Epidermal melanocyte (primary cell): Measurements from ENCODE around the gene SALL4.
A peak's percentile ranks its signal among the peaks of the same experiment; 100 is the strongest.
"Not testable (repeated sequence)": the region's sequence is repeated elsewhere in the genome, so short reads cannot be mapped to it uniquely, and the experiment has no call there.

Source experiments
- DNase-seq: peaks from one replicate; pipeline ENCODE4 v3.0.0; 2011; ENCODE audit warnings: low spot score; ENCODE audit not compliant: insufficient read length

The SALL4 gene

GRCh38 chr20:51766994-51767866 is 35.1 kb downstream of the SALL4 start:
- DNase-seq: peak; percentile 42

DNA sequence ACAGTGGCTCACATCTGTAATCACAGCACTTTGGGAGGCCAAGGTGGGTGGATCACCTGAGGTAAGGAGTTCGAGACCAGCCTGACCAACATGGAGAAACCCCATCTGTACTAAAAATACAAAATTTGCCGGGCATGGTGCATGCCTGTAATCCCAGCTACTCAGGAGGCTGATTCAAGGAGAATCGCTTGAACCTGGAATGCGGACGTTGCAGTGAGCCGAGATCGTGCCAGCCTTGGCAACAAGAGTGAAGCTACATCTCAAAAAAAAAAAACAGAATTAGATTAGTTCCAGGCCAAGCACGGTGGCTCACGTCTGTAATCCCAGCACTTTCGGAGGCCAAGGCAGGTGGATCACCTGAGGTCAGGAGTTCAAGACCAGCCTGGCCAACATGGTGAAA is 36.9 kb downstream of the SALL4 start:
- DNase-seq: not testable (repeated sequence)

DNA sequence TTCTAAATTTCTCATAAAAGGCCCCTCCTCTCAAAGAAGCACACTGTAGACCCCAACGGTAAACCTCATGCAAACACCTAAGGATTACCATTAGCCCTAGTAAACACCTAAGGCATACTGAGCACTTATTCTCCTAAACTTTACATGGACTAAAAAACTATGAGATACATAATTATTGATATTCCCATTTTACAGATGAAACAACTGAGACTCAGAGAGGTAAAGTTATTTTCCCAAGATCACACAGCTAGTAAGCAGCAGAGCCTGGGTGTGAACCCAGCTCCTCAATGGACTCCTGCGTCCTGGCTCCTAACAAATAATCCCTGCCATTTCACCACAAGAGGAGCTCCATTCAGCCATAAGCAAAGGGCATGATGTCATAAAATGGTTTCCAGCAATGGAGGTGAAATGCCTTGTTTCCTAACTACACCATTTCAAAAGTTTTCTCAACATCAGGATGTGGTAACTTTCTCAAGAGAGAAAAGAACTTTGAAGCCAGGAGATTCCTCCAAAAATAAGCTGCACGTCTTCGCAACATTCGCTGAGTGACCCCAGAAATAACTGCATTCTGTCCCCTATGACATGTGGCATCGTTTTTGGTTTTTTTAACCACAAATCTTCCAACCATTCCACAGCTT is 38.2 kb downstream of the SALL4 start:
- no peak for DNase-seq

GRCh38 chr20:51760905-51761546 is 41.3 kb downstream of the SALL4 start:
- no peak for DNase-seq

DNA sequence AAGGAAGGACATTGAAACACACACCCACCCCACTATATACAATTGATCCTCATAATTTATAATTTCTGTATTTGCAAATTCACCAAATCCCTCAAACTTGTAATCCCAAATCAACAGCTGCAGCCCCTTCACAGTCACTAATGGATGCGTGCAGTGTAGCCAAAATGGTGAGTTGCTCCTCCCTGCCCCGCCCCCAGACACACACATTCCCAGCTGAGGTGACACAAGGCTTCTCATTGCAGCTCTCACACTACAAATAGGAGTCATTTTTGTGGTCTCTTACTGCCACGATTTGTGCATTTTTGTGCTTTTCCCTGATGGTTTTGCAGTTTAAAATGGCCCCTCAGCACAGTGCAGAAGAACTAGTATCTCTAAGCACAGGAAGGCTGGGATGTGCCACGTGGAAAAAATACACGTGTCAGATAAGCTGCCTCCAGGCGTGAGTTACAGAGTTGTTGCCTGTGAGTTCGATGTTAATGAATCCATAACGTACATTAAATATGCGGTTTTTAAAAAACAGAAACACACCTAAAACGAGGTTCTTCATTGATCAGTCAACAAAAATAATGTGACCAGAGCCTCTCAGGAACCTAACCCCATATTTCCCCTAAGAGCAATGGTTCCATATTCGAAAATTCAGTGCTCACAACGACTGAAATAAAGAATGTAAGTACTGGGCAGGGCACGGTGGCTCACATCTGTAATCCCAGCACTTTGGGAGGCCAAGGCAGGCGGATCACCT is 42.4 kb downstream of the SALL4 start:
- no peak for DNase-seq

DNA sequence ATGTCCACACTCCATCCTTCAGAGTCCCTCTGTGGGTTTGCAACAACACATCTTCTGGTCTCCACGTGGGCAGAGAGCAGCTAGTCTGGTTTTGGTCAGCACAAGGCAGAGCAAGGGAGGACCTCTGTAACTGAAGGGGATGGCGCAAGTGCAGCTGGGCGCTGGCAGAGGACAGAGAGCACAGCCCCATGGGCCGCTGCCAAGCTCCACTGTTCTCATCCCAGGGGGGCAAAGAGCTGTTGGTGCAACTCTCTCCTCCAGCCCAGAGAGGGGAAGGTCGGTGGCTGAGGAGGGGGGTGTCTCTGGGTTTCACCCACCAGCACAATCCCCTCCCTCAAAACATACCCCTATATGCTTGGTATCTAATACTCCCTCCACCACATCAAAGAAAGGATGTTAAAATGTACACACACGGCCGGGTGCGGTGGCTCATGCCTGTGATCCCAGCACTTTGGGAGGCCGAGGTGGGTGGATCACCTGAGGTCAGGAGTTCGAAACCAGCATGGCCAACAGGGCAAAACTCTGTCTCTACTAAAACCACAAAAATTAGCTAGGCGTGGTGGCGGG is 43.3 kb downstream of the SALL4 start:
- no peak for DNase-seq

- no peak for DNase-seq
Observed at GRCh38 chr20:51757226-51757625, 45.1 kb downstream of the SALL4 start.

- no peak for DNase-seq
Observed at GRCh38 chr20:51756653-51757052, 45.7 kb downstream of the SALL4 start.

GRCh38 chr20:51753220-51753619 is 49.1 kb downstream of the SALL4 start:
- not testable (repeated sequence) for DNase-seq

GRCh38 chr20:51752343-51752951 is 49.9 kb downstream of the SALL4 start:
- DNase-seq: peak; percentile 50

GRCh38 chr20:51750770-51751388 is 51.4 kb downstream of the SALL4 start:
- no peak for DNase-seq

- peak; percentile 29 for DNase-seq
Observed at GRCh38 chr20:51750037-51750769, 52.1 kb downstream of the SALL4 start.

DNA sequence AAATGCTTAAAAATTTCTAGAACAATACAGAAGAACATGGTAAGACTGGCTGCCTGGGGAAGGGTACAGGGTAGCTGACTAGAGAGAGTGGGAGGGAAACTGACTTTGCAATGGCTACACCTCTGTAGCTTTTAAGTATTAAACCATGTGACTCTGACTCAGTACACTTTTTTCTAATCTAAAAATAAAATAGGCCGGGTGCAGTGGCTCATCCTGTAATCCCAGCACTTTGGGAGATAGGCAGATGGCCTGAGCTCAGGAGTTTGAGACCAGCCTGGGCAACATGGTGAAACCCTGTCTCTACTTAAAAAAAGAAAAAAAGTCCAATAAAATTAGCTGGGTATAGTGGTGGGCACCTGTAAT is 52.7 kb downstream of the SALL4 start:
- no peak for DNase-seq

DNA sequence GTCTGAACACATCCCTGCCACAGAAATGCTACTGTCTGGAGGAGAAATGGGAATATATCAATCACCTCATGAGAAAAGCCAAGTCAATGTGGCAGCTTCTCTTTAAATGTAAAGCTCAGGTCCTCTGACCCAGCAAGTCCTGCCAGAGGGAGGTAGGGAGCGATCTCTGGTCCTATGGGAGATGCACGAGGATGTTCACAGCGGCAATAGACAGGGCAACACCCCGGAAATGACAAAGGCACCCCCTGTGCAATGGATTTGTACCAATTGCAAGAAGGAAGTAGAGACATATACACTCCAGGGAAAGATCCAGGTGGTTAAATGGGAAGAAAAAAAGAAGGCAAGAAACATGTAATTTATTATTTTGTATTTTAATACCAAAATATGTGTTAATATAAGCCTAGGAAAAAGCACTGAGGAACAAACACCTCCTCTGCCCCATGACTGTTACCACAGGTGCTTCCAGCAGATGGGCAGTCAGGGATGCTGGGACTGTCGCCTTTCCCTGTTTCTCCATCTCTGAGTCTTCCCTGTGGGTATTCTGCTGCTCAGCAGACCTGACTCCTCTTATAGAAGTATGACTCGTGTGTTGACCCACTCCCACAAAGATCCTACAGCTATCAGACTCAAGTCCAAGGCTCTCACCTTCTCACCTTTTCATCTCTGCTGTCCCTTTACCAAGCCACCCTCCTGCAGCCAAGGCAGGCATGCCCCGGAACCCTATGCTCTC is 55.0 kb downstream of the SALL4 start:
- no peak for DNase-seq

GRCh38 chr20:51745804-51746203 is 56.5 kb downstream of the SALL4 start:
- no peak for DNase-seq

DNA sequence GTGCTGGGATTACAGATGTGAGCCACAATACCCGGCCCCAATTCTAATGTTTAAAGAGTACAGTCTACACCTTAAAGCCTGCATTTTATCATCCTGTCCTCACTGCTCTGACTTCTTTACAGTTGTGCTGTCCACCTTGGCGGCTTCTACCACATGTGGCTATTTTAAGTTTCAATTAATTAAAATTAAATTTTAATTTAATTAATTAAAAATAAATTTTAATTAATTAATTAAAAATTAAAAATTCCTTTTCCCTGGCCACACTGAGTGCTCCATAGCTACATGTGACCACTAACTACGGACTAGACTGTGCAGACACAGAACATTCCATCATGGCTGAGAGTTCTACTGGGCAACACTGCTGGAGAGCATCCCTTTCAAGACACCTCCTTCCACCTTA is 61.5 kb downstream of the SALL4 start:
- DNase-seq: no peak

DNA sequence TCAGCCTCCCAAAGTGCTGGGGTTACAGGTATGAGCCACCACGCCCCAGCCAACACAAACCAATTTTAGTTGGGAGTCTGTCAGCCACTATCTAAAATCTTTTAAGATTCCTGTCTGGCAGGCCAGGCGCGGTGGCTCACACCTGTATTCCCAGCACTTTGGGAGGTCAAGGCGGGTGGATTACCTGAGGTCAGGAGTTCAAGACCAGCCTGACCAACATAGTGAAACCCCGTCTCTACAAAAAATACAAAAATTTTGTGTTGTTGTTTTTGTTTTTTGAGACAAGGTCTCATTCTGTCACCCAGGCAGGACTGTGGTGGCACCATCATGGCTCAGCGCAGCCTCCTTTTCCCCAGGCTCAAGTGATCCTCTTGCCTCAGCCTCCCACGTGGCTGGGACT is 62.0 kb downstream of the SALL4 start:
- DNase-seq: not testable (repeated sequence)

DNA sequence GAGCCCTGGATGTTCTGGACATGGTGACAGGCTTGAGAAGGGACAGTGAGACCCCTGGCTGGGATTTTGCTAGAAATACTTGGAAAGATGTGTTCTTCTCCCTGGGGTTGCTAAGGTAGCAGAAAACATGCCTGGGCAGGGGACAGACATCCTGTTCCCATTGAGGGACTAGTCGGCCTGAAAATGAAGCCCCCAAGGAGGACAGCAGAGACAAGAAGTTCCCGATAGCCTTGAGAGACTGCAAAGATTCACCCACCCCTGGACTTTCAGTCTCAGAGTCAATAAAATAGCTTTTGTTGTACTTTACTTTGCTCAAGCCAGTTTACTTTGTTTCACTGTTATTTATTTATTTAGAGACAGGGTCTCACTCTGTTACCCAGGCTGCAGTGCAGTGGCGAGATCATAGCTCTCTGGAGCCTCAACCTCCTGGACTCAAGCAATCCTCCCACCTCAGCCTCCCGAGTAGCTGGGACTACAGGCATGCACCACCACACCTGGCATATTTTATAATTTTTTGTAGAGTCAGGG is 62.5 kb downstream of the SALL4 start:
- DNase-seq: no peak

DNA sequence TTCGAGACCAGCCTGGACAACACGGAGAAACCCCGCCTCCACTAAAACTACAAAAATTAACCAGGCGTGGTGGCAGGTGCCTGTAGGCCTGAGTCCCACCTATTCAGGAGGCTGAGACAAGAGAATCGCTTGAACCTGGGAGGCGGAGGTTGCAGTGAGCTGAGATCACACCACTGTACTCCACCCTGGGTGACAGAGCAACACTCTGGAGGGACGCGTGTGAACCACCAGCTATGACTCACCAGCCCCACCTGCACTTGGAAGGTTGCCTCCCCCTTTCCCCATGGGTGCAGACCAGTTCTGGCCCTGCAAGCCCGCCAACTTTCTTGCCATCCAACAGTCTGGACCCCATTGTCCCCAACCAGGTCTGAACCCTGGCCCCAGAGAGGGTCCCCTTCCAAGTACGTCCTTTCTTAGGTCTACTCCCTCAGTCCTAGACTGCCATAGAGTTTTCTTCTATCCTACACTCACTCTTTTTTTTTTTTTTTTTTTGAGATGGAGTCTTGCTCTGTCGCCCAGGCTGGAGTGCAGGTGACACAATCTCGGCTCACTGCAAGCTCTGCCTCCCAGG is 63.4 kb downstream of the SALL4 start:
- DNase-seq: no peak
